PC-3 (cell line): Measurements from ENCODE around the gene OR2F2. TPM values are rescaled to one million over a fixed set of nuclear protein-coding genes. Genes with fewer than 3 reads are reported as not detected.

Source experiments
- ATAC-seq: fragments of 200-7000 bp; cut with Tn5 transposase; 2 replicates; pipeline ENCODE4 v1.9.1; 2020; ENCODE audit warnings: mild to moderate bottlenecking, moderate library complexity
- Bru-seq: library from RNA; stranded (reverse); fragments of 400-500 nt; gene quantifications from one replicate; lab custom pipeline; 2021; lab: Mats Ljungman, UMichigan
- BruChase-seq, 2 experiments: library from RNA; stranded (reverse); fragments of 400-500 nt; gene quantifications; one replicate each; lab custom pipeline; 2021; lab: Mats Ljungman, UMichigan
- BruUV-seq: library from RNA; stranded (reverse); fragments of 400-500 nt; replicated peaks from 2 replicates; lab custom pipeline; 2021; lab: Mats Ljungman, UMichigan
- CTCF ChIA-PET: fragments of 300-600 bp; sonication (Branson Sonifier 250); formaldehyde crosslinking; loops from one replicate; lab custom pipeline; 2022; ENCODE audit warnings: antibody characterized with exemption; lab: Charles Lee
- POLR2A ChIA-PET: fragments of 300-600 bp; sonication (Branson Sonifier 250); formaldehyde crosslinking; loops from one replicate; lab custom pipeline; 2022; ENCODE audit warnings: antibody characterized with exemption; ENCODE audit not compliant: unreplicated experiment; lab: Charles Lee
- DNase-seq: peaks from one replicate; pipeline ENCODE4 v3.0.0-alpha.2; 2015
- H2AFZ ChIP-seq: fragments of 300-600 bp; sonication (generic); 2 replicates; pipeline ENCODE4 v1.6.0; 2016; ENCODE audit warnings: antibody characterized with exemption, low read length
- H3F3A ChIP-seq: fragments of 300-600 bp; sonication (generic); one replicate; pipeline ENCODE4 v1.6.0; 2017; ENCODE audit warnings: antibody characterized with exemption, low read length, control low read depth, mild to moderate bottlenecking; ENCODE audit not compliant: unreplicated experiment
- H3K27ac ChIP-seq: fragments of 300-600 bp; sonication (generic); 2 replicates; pipeline ENCODE4 v1.5.1; 2016; ENCODE audit warnings: mild to moderate bottlenecking, low read length
- H3K27me3 ChIP-seq: fragments of 300-600 bp; sonication (generic); 2 replicates; pipeline ENCODE4 v1.6.1; 2016; ENCODE audit warnings: low read length, mixed read lengths
- H3K36me3 ChIP-seq: fragments of 300-600 bp; sonication (generic); 2 replicates; pipeline ENCODE4 v1.6.1; 2016; ENCODE audit warnings: low read depth, mixed run types, low read length, mixed read lengths
- H3K4me1 ChIP-seq: fragments of 300-600 bp; sonication (generic); 2 replicates; pipeline ENCODE4 v1.5.1; 2016; ENCODE audit warnings: low read length; ENCODE audit not compliant: insufficient read depth
- H3K4me2 ChIP-seq: fragments of 300-600 bp; sonication (generic); 2 replicates; pipeline ENCODE4 v1.6.0; 2016; ENCODE audit warnings: low read length
- H3K4me3 ChIP-seq: fragments of 300-600 bp; sonication (generic); 2 replicates; pipeline ENCODE4 v1.5.1; 2016; ENCODE audit warnings: mild to moderate bottlenecking, low read length, mixed read lengths
- H3K79me2 ChIP-seq: fragments of 300-600 bp; sonication (generic); 2 replicates; pipeline ENCODE4 v1.6.1; 2017; ENCODE audit warnings: low read length, mixed read lengths
- H3K9ac ChIP-seq: fragments of 300-600 bp; sonication (generic); 2 replicates; pipeline ENCODE4 v1.6.0; 2016; ENCODE audit warnings: mild to moderate bottlenecking, low read length
- H3K9me2 ChIP-seq: fragments of 300-600 bp; sonication (generic); replicated peaks from 2 replicates; pipeline ENCODE4 v1.6.1; 2016; ENCODE audit warnings: mixed run types, low read length, mixed read lengths
- H3K9me3 ChIP-seq: fragments of 300-600 bp; sonication (generic); 2 replicates; pipeline ENCODE4 v1.6.1; 2016; ENCODE audit warnings: low read length, mixed read lengths
- H4K20me1 ChIP-seq: fragments of 300-600 bp; sonication (generic); 2 replicates; pipeline ENCODE4 v1.6.1; 2016; ENCODE audit warnings: low read length, mixed read lengths
- EZH2 ChIP-seq: fragments of 300-600 bp; sonication (generic); IDR thresholded peaks from one replicate; pipeline ENCODE4 v1.6.1; 2017; ENCODE audit warnings: antibody characterized with exemption, mild to moderate bottlenecking, low read length; ENCODE audit not compliant: unreplicated experiment
- EZH2phosphoT487 ChIP-seq: fragments of 300-600 bp; sonication (generic); IDR thresholded peaks from 2 replicates; pipeline ENCODE4 v1.6.1; 2018; ENCODE audit warnings: mild to moderate bottlenecking, antibody characterized with exemption, low read length, borderline replicate concordance
- intact Hi-C: fragments of 100-400 bp; cut with micrococcal nuclease; formaldehyde crosslinking; loops from 2 replicates; pipeline ENCODE4 v1.9.0; 2023
- long read RNA-seq: library from polyadenylated mRNA; unstranded; transcript quantifications from one replicate; pipeline ENCODE4 v2.0.0, GENCODE V29; 2021; ENCODE audit not compliant: unreplicated experiment
- total RNA-seq: library from RNA; depleted of rRNA; stranded (reverse); fragments of >200 nt; gene quantifications from 2 replicates; pipeline ENCODE4 v1.2.3, GENCODE V29; 2014; rRNA removed
- TF ChIP-seq, protein P1 (sequence below): fragments of 300-600 bp; sonication (generic); conservative IDR thresholded peaks from 2 replicates; pipeline ENCODE4 v1.5.1; 2017; ENCODE audit warnings: antibody characterized with exemption, low read depth, mild to moderate bottlenecking, low read length

Gene OR2F2, protein sequence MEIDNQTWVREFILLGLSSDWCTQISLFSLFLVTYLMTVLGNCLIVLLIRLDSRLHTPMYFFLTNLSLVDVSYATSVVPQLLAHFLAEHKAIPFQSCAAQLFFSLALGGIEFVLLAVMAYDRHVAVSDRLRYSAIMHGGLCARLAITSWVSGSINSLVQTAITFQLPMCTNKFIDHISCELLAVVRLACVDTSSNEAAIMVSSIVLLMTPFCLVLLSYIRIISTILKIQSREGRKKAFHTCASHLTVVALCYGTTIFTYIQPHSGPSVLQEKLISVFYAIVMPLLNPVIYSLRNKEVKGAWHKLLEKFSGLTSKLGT
- total RNA-seq = not detected in 2 replicates
- not detected for Bru-seq, nascent RNA
- BruChase-seq, experiment 1, labeled RNA remaining after a 6-hour chase = not detected
- BruChase-seq, experiment 2, labeled RNA remaining after a 2-hour chase = not detected
- long read RNA-seq = 0 reads

DNA sequence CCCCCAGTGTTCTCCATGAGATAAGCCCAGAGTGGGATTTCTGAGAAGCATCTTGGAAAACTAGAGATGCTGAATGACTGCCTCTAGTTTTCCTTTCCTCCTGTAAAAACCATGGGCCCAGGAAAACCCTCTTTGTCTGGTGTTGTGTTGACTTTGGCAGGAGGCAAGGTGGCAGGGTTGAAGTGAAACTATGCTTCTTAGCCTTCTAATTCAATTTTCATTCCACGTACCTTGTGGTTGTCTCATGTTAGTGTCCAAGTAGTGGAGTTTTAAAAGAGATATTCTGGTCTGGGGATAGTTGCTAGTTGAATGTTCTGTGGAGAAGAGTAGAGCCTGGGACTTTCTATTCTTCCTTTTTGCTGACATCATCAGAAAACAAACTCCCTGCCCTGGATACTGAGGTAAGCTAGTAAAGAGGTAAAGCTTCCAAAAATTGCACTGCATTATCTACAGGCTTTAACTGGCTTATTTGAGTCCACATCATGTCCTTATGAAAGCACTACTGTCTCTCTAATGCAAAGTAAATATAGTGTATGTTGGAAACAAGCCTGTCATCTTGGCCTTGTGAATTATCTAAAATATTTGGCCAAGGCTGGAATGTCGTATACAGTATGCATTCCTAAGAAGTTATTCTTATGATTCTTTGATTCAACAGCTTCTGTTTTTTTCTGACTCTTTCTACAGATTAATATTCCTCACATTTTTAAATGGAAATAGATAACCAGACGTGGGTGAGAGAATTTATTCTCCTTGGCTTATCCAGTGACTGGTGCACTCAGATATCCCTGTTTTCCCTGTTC is at the start of gene OR2F2:
Gene OR2F2 (plus strand): TSS at position 708 of the 800 bp plus-strand sequence. CDS start 0 bp downstream, at position 708.
- Histone ChIP-seq H3K9me2 (no peaks in the 10 kb centered on the region), H4K20me1 (no peaks in the 10 kb centered on the region), H3K4me2 (no peak within 1 kb of the TSS), H3K9me3 (no peaks in the 10 kb centered on the region), H3K27me3 (no peaks in the 10 kb centered on the region), H3K9ac (no peak within 1 kb of the TSS), H3F3A (no peaks in the 10 kb centered on the region), H3K79me2 (no peaks in the 10 kb centered on the region), H3K4me1 (no peaks in the 10 kb centered on the region), H3K4me3 (no peak within 1 kb of the TSS), H3K36me3 (no peaks in the 10 kb centered on the region), H3K27ac (no peak within 1 kb of the TSS), H2AFZ (no peak within 1 kb of the TSS)
- ATAC-seq = peak; percentile 64
- POLR2A ChIA-PET = no interaction called here
- CTCF ChIA-PET = no interaction called here
- no TSS peak for BruUV-seq
- intact Hi-C loops = no loop called here
- TF ChIP-seq, protein P1, sequence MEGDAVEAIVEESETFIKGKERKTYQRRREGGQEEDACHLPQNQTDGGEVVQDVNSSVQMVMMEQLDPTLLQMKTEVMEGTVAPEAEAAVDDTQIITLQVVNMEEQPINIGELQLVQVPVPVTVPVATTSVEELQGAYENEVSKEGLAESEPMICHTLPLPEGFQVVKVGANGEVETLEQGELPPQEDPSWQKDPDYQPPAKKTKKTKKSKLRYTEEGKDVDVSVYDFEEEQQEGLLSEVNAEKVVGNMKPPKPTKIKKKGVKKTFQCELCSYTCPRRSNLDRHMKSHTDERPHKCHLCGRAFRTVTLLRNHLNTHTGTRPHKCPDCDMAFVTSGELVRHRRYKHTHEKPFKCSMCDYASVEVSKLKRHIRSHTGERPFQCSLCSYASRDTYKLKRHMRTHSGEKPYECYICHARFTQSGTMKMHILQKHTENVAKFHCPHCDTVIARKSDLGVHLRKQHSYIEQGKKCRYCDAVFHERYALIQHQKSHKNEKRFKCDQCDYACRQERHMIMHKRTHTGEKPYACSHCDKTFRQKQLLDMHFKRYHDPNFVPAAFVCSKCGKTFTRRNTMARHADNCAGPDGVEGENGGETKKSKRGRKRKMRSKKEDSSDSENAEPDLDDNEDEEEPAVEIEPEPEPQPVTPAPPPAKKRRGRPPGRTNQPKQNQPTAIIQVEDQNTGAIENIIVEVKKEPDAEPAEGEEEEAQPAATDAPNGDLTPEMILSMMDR = no peak
- TF ChIP-seq EZH2 = no peak
- no peak for TF ChIP-seq EZH2phosphoT487
- DNase-seq = peak; percentile 17

DNA sequence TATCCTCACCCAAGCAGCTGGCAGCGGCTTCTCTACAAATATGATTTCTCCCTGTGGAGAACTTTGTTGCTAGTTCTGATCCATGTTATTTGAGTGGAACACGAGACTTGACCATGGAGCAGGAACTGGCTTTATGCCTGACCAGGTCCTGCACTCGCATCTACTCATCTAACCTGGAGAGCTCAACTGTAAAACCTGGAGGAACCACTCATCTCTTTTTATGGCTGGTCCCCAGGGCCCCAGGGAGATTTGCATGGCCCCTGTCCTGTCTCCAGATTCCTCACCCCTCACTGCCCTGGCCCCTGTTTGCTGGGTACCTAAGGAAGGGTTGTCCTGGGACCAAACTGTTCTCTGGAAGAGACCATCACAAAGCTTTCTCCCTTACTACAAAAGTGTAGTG is 49.1 kb upstream of the OR2F2 start:
- no peak for ATAC-seq
- no peaks in the 10 kb centered on the region for H3K36me3 ChIP-seq
- intact Hi-C loops = no loop called here
- ChIA-PET POLR2A (no interaction called here), CTCF (no interaction called here)
- no peak overlapping the region for H3K9ac ChIP-seq
- no peak for DNase-seq
- BruUV-seq = no TSS peak
- TF ChIP-seq, protein P1 = no peak
- TF ChIP-seq EZH2phosphoT487 (no peak), EZH2 (no peak)
- no peaks in the 10 kb centered on the region for H3K4me1 ChIP-seq
- no peak overlapping the region for H3K4me3 ChIP-seq
- no peaks in the 10 kb centered on the region for H4K20me1 ChIP-seq
- H3K9me2 ChIP-seq = no peaks in the 10 kb centered on the region
- H3K27me3 ChIP-seq = no peaks in the 10 kb centered on the region
- H3K27ac ChIP-seq = no peak overlapping the region
- H3K9me3 ChIP-seq = no peaks in the 10 kb centered on the region
- no peaks in the 10 kb centered on the region for H3F3A ChIP-seq
- H3K4me2 ChIP-seq = no peak overlapping the region
- no peak overlapping the region for H2AFZ ChIP-seq
- H3K79me2 ChIP-seq = 0 out of 2 replicates have a peak, but pooled peaks cover 3% of the 10 kb centered on the region
